B cell (primary cell): ENCODE measurements around the gene PHLPP1. TPM values are rescaled to one million over a fixed set of nuclear protein-coding genes. Genes with fewer than 3 reads are reported as not detected.

ENCODE experiments used
- ATAC-seq: fragments of 200-7000 bp; cut with Tn5 transposase; one replicate; pipeline ENCODE4 v1.10.0; 2021; ENCODE audit warnings: low read depth, mild to moderate bottlenecking, moderate number of reproducible peaks, moderate library complexity
- CTCF ChIA-PET: fragments of 350-600 bp; sonication (Branson Sonifier 250); formaldehyde crosslinking; loops from one replicate; lab custom pipeline; 2021; ENCODE audit warnings: antibody characterized with exemption, inconsistent platforms; lab: Charles Lee
- POLR2A ChIA-PET: fragments of 350-600 bp; sonication (Branson Sonifier 250); formaldehyde crosslinking; loops from one replicate; lab custom pipeline; 2021; ENCODE audit warnings: antibody characterized with exemption; lab: Charles Lee
- DNase-seq: peaks from one replicate; pipeline ENCODE4 v3.0.0; 2013
- H2AFZ ChIP-seq: 2 replicates; pipeline ENCODE4 v1.6.1; 2012; ENCODE audit warnings: mild to moderate bottlenecking, low read depth, low read length; ENCODE audit not compliant: insufficient read depth, poor library complexity, severe bottlenecking
- H3K27ac ChIP-seq, 2 donors: 1 replicate in 1 of 2; 2 replicates in 1 of 2; pipeline ENCODE4 v1.5.1; 2012 to 2013; ENCODE audit warnings: low read length in 2 of 2, mild to moderate bottlenecking in 2 of 2, moderate library complexity in 1 of 2
- H3K27me3 ChIP-seq, 4 experiments: fragments of 200-600 bp in 1 of 4; sonication (generic) in 1 of 4; replicated peaks in 1 of 4; 1 replicate in 2 of 4; 2 replicates in 2 of 4; pipeline versions ENCODE4 v1.6.1 to v1.7.0; 2013 to 2016; ENCODE audit warnings: low read length in 3 of 4, mild to moderate bottlenecking in 2 of 4, mixed read lengths in 1 of 4, moderate library complexity in 1 of 4; ENCODE audit not compliant: insufficient read depth in 4 of 4, control insufficient read depth in 3 of 4; ENCODE audit errors: control extremely low read depth in 1 of 4
- H3K36me3 ChIP-seq, 2 experiments: replicated peaks in 1 of 2; 1 replicate in 1 of 2; 2 replicates in 1 of 2; pipeline versions ENCODE4 v1.6.1 to v1.7.1; 2013; ENCODE audit warnings: low read length in 1 of 2; ENCODE audit not compliant: insufficient read depth in 2 of 2, control insufficient read depth in 1 of 2; ENCODE audit errors: control extremely low read depth in 1 of 2, extremely low read depth in 1 of 2
- H3K4me1 ChIP-seq, 2 donors: fragments of 200-600 bp in 1 of 2; sonication (generic) in 1 of 2; 1 replicate in 1 of 2; 2 replicates in 1 of 2; pipeline versions ENCODE4 v1.5.1 to v1.6.1; 2013 to 2017; ENCODE audit warnings: low read length in 2 of 2; ENCODE audit not compliant: control insufficient read depth in 2 of 2, insufficient read depth in 2 of 2
- H3K4me2 ChIP-seq: replicated peaks from 2 replicates; pipeline ENCODE3; 2012; ENCODE audit warnings: mild to moderate bottlenecking, low read depth, low read length; ENCODE audit not compliant: poor library complexity, severe bottlenecking
- H3K4me3 ChIP-seq, 5 experiments: fragments of 200-600 bp in 1 of 5; sonication (generic) in 1 of 5; 1 replicate in 3 of 5; 2 replicates in 2 of 5; pipeline versions ENCODE4 v1.5.1 to v1.7.0; 2011 to 2016; ENCODE audit warnings: low read length in 4 of 5, mild to moderate bottlenecking in 4 of 5, low read depth in 2 of 5, control low read depth in 1 of 5, moderate library complexity in 1 of 5; ENCODE audit not compliant: insufficient read depth in 1 of 5; ENCODE audit errors: control extremely low read depth in 1 of 5, extremely low read depth in 1 of 5
- H3K79me2 ChIP-seq: fragments of 200-600 bp; sonication (generic); one replicate; pipeline ENCODE4 v1.6.0; 2016; ENCODE audit warnings: low read length; ENCODE audit not compliant: control insufficient read depth, insufficient read depth
- H3K9ac ChIP-seq: fragments of 200-600 bp; sonication (generic); 2 replicates; pipeline ENCODE4 v1.6.1; 2017; ENCODE audit warnings: mild to moderate bottlenecking, low read length, moderate library complexity
- H3K9me3 ChIP-seq, 3 donors: one replicate each; pipeline versions ENCODE4 v1.6.1 to v1.7.1; 2013; ENCODE audit warnings: low read length in 2 of 3; ENCODE audit not compliant: control insufficient read depth in 2 of 3, insufficient read depth in 1 of 3; ENCODE audit errors: control extremely low read depth in 1 of 3
- H4K20me1 ChIP-seq: 2 replicates; pipeline ENCODE4 v1.6.0; 2012; ENCODE audit warnings: mild to moderate bottlenecking, low read length; ENCODE audit not compliant: insufficient read depth, control insufficient read depth, poor library complexity, severe bottlenecking
- H3K27ac Mint-ChIP-seq: one replicate; pipeline ENCODE4 v1.8.0; 2021; ENCODE audit warnings: mixed read lengths
- H3K27me3 Mint-ChIP-seq: one replicate; pipeline ENCODE4 v1.8.0; 2021; ENCODE audit warnings: mixed read lengths
- H3K4me1 Mint-ChIP-seq: one replicate; pipeline ENCODE4 v1.8.0; 2021; ENCODE audit warnings: mixed read lengths
- H3K4me3 Mint-ChIP-seq: one replicate; pipeline ENCODE4 v1.8.0; 2021; ENCODE audit warnings: mixed read lengths
- H3K9me3 Mint-ChIP-seq: one replicate; pipeline ENCODE4 v1.8.0; 2022; ENCODE audit warnings: mixed read lengths; ENCODE audit not compliant: insufficient read depth
- EZH2 ChIP-seq: IDR thresholded peaks from 2 replicates; pipeline ENCODE4 v1.6.1; 2012; ENCODE audit warnings: borderline replicate concordance, low read depth, mild to moderate bottlenecking, moderate library complexity, low read length; ENCODE audit not compliant: insufficient read depth, poor library complexity, severe bottlenecking
- WGBS: methylation state at CpG from one replicate; pipeline ENCODE4 v1.1.5; 2013; ENCODE audit warnings: missing lambda C conversion rate; ENCODE audit not compliant: insufficient coverage; 5-methylcytosine and 5-hydroxymethylcytosine counted together
- intact Hi-C: fragments of 100-400 bp; cut with micrococcal nuclease; formaldehyde crosslinking; loops from one replicate; pipeline ENCODE4 v1.10.0; 2022
- polyA plus RNA-seq: library from polyadenylated mRNA; depleted of rRNA; stranded (reverse); fragments of >200 nt; gene quantifications from 2 replicates; pipeline ENCODE4 v1.2.3, GENCODE V29; 2012
- total RNA-seq, 2 donors: library from RNA; stranded (reverse); fragments of 120-200 nt in 1 of 2; gene quantifications; 1 replicate in 1 of 2; 2 replicates in 1 of 2; pipeline versions ENCODE4 v1.2.3 to v1.2.4, GENCODE V29; 2013 to 2022
- TF ChIP-seq, protein P1 (sequence below): fragments of 200-600 bp; IDR thresholded peaks from one replicate; pipeline ENCODE4 v1.8.0; 2022; ENCODE audit warnings: antibody characterized with exemption, mild to moderate bottlenecking

PHLPP1 gene
- total and polyA plus RNA-seq, 2 donors (not counting 1 experiment from before 2014, with no cell fraction given), result 3.0 to 20.7 TPM

GRCh38 chr18:62795813-62796212, 80.5 kb downstream of the PHLPP1 start:
- POLR2A ChIA-PET, result no interaction called here

DNA sequence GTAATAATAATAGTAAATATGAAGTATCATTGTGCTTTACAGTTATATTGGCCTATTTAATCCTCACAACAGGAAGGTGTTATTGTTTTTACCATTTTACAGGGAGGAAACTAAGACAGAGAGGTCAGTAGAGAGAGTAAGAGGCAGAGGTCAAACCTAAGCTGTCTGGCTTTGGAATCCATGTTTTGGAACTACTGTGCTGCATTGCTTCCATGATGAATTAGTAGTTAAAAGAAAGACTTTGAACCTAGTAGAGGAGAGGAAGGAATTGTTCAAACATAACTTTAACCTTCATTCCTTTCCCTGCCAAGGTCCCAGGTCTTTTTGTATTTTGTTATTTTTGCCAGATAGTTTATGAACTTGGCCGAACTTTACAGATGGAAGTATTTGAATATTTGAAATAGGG, 80.9 kb downstream of the PHLPP1 start:
- H3K9me3 Mint-ChIP-seq, result no peaks in the 10 kb centered on the region
- TF ChIP-seq, protein P1, sequence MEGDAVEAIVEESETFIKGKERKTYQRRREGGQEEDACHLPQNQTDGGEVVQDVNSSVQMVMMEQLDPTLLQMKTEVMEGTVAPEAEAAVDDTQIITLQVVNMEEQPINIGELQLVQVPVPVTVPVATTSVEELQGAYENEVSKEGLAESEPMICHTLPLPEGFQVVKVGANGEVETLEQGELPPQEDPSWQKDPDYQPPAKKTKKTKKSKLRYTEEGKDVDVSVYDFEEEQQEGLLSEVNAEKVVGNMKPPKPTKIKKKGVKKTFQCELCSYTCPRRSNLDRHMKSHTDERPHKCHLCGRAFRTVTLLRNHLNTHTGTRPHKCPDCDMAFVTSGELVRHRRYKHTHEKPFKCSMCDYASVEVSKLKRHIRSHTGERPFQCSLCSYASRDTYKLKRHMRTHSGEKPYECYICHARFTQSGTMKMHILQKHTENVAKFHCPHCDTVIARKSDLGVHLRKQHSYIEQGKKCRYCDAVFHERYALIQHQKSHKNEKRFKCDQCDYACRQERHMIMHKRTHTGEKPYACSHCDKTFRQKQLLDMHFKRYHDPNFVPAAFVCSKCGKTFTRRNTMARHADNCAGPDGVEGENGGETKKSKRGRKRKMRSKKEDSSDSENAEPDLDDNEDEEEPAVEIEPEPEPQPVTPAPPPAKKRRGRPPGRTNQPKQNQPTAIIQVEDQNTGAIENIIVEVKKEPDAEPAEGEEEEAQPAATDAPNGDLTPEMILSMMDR, result no peak
- no peak for TF ChIP-seq EZH2
- DNase-seq (no peak), ATAC-seq (no peak)
- CTCF ChIA-PET, result no interaction called here
- Histone ChIP-seq H3K79me2 (no peaks in the 10 kb centered on the region), H3K27ac (no peak overlapping the region), H3K4me2 (no peak overlapping the region), H2AFZ (no peak overlapping the region), H3K9ac (no peak overlapping the region), H3K9me3 (no peaks in the 10 kb centered on the region), H3K27me3 (no peaks in the 10 kb centered on the region), H3K4me1 (no peaks in the 10 kb centered on the region), H3K4me3 (no peak overlapping the region), H3K36me3 (no peaks in the 10 kb centered on the region), H4K20me1 (no peaks in the 10 kb centered on the region)
- no peak overlapping the region for H3K4me3 Mint-ChIP-seq
- H3K27me3 Mint-ChIP-seq, result no peaks in the 10 kb centered on the region
- whole genome bisulfite sequencing, result 100% methylated on average over 1 of the region's 1 CpG
- peaks cover 10% of the 10 kb centered on the region for H3K4me1 Mint-ChIP-seq
- intact Hi-C loops, result no loop called here
- POLR2A ChIA-PET, result no interaction called here
- no peak overlapping the region for H3K27ac Mint-ChIP-seq

More at GRCh38 chr18:62795813-62796212, 80.5 kb downstream of the PHLPP1 start:
- CTCF ChIA-PET, result no interaction called here
- no peak overlapping the region for H3K9ac ChIP-seq
- H3K27me3 ChIP-seq, result no peaks in the 10 kb centered on the region
- no peaks in the 10 kb centered on the region for H3K9me3 ChIP-seq
- Mint-ChIP-seq H3K27me3 (no peaks in the 10 kb centered on the region), H3K9me3 (no peaks in the 10 kb centered on the region), H3K4me3 (no peak overlapping the region), H3K4me1 (peaks cover 11% of the 10 kb centered on the region), H3K27ac (no peak overlapping the region)
- intact Hi-C loops, result no loop called here
- WGBS, result no CpG with 5 or more reads among the region's 3 CpGs
- no peak overlapping the region for H3K4me2 ChIP-seq
- H3K27ac ChIP-seq, result no peak overlapping the region
- TF ChIP-seq, protein P1, result no peak
- TF ChIP-seq EZH2, result no peak
- DNase-seq (no peak), ATAC-seq (no peak)
- H3K79me2 ChIP-seq, result no peaks in the 10 kb centered on the region
- no peaks in the 10 kb centered on the region for H4K20me1 ChIP-seq
- H3K4me3 ChIP-seq, result no peak overlapping the region
- H3K4me1 ChIP-seq, result no peaks in the 10 kb centered on the region
- no peak overlapping the region for H2AFZ ChIP-seq
- no peaks in the 10 kb centered on the region for H3K36me3 ChIP-seq
